Cardiac muscle cell (in vitro differentiated cells and primary cell): ENCODE results near the gene FAM222A. TPM values are rescaled to one million over a fixed set of nuclear protein-coding genes. Genes with fewer than 3 reads are reported as not detected.
A peak's percentile ranks its signal among the peaks of the same experiment; 100 is the strongest.

ENCODE experiments used
- DNase-seq, 2 donors: peaks; one replicate each; pipeline versions ENCODE4 v3.0.0 to v3.0.0-alpha.2; 2010 to 2017; ENCODE audit warnings: low read depth in 1 of 2, low spot score in 1 of 2
- H3K27ac ChIP-seq: fragments of 200-600 bp; sonication (generic); 2 replicates; pipeline ENCODE4 v1.5.1; 2016
- H3K27me3 ChIP-seq: fragments of 200-600 bp; sonication (generic); 2 replicates; pipeline ENCODE4 v1.6.0; 2016; ENCODE audit warnings: control low read depth
- H3K36me3 ChIP-seq: fragments of 200-600 bp; sonication (generic); 2 replicates; pipeline ENCODE4 v1.5.1; 2016; ENCODE audit warnings: control low read depth
- H3K4me1 ChIP-seq: fragments of 200-600 bp; sonication (generic); 2 replicates; pipeline ENCODE4 v1.8.1; 2017; ENCODE audit warnings: low read depth, mild to moderate bottlenecking, mixed run types
- H3K4me3 ChIP-seq: fragments of 200-600 bp; sonication (generic); 2 replicates; pipeline ENCODE4 v1.5.1; 2016; ENCODE audit warnings: mild to moderate bottlenecking
- H3K9me3 ChIP-seq: fragments of 200-600 bp; sonication (generic); 2 replicates; pipeline ENCODE4 v1.5.1; 2017; ENCODE audit warnings: low read depth, mild to moderate bottlenecking, control low read depth
- CTCF ChIP-seq: IDR thresholded peaks from 2 replicates; pipeline ENCODE4 v1.5.1; 2012; ENCODE audit warnings: low read depth, mild to moderate bottlenecking, low read length
- polyA plus RNA-seq: library from polyadenylated mRNA; unstranded; fragments of >200 nt; fragmentation: Nextera tagmentation; extraction: Ambion mirVana; gene quantifications from 2 replicates; pipeline ENCODE4 v1.2.1, GENCODE V29; 2016
- total RNA-seq: library from RNA; depleted of rRNA; stranded (reverse); fragments of >200 nt; gene quantifications from 2 replicates; pipeline ENCODE4 v1.2.3, GENCODE V29; 2016

The FAM222A gene
- total and polyA plus RNA-seq, 2 experiments from 2014 or later = 25.4 to 42.9 TPM

GRCh38 chr12:109703684-109704083 is 9.9 kb upstream of the FAM222A start:
- no peak for TF ChIP-seq CTCF
- Histone ChIP-seq H3K9me3 (no peaks in the 10 kb centered on the region), H3K4me1 (peaks cover 10% of the 10 kb centered on the region), H3K36me3 (no peaks in the 10 kb centered on the region), H3K27me3 (no peaks in the 10 kb centered on the region), H3K27ac (no peak overlapping the region), H3K4me3 (no peak overlapping the region)
- no peak for DNase-seq

- peaks cover 10% of the 10 kb centered on the region for H3K4me1 ChIP-seq
- H3K9me3 ChIP-seq = no peaks in the 10 kb centered on the region
- TF ChIP-seq CTCF = no peak
- H3K27ac ChIP-seq = no peak overlapping the region
- no peak overlapping the region for H3K4me3 ChIP-seq
- no peaks in the 10 kb centered on the region for H3K27me3 ChIP-seq
- no peak for DNase-seq
- no peaks in the 10 kb centered on the region for H3K36me3 ChIP-seq
Observed at GRCh38 chr12:109704371-109705098, 9.1 kb upstream of the FAM222A start.

- Histone ChIP-seq H3K36me3 (no peaks in the 10 kb centered on the region), H3K27ac (no peak overlapping the region), H3K9me3 (no peaks in the 10 kb centered on the region), H3K4me1 (peaks cover 10% of the 10 kb centered on the region), H3K4me3 (no peak overlapping the region), H3K27me3 (no peaks in the 10 kb centered on the region)
- DNase-seq = no peak
- TF ChIP-seq CTCF = no peak
Observed at GRCh38 chr12:109705291-109705690, 8.3 kb upstream of the FAM222A start.

- H3K27ac ChIP-seq = no peak overlapping the region
- no peak for TF ChIP-seq CTCF
- DNase-seq = no peak
- H3K4me3 ChIP-seq = no peak overlapping the region
- no peaks in the 10 kb centered on the region for H3K27me3 ChIP-seq
- H3K9me3 ChIP-seq = no peaks in the 10 kb centered on the region
- H3K4me1 ChIP-seq = peaks cover 10% of the 10 kb centered on the region
- no peaks in the 10 kb centered on the region for H3K36me3 ChIP-seq
Observed at GRCh38 chr12:109706398-109706746, 7.3 kb upstream of the FAM222A start.

- Histone ChIP-seq H3K27me3 (no peaks in the 10 kb centered on the region), H3K4me3 (no peak overlapping the region), H3K4me1 (peaks cover 10% of the 10 kb centered on the region), H3K9me3 (no peaks in the 10 kb centered on the region), H3K36me3 (no peaks in the 10 kb centered on the region), H3K27ac (peak overlapping the region; percentile 1)
- no peak for DNase-seq
- no peak for TF ChIP-seq CTCF
Observed at GRCh38 chr12:109706747-109707469, 6.7 kb upstream of the FAM222A start.
